ENCODE data around the gene COPZ2. TPM values are rescaled to one million over a fixed set of nuclear protein-coding genes. Genes with fewer than 3 reads are reported as not detected.

COPZ2 gene
- total and polyA plus RNA-seq, 9 of the 15 experiments (the other 6 are each of a cell fraction or from before 2014, with no cell fraction given): 0.22 to 0.49 TPM; not detected in 7

DNA sequence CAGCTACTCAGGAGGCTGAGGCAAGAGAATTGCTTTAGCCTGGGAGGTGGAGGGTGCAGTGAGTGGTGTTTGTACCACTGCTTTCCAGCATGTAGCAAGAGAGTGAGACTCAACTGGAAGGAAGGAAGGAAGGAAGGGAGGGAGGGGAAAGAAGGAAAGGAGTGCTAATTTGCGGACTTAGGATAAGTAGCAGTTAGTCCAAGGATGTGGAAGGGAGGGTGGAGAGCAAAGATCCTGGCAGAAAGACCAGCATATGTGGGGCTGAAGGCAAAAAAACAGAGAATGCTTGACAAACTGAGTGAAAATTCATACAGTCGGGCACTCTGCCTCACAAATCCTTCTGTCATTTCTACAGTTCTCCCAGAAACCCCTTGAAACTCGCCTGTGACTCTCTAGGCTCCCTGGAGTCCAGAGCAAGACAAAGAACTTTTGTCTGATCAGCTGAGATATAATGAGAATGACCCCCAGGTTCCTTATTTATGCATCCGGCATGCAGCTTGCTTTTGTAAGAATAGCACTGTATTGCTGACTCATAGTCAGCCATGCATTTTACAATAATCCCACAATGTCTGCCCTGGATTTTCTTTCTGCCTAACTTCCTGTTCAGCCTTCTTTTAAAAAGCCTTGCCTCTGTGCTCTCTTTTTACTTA lies 35.2 kb downstream of the COPZ2 start (continued):
- TF ChIP-seq, protein P1, sequence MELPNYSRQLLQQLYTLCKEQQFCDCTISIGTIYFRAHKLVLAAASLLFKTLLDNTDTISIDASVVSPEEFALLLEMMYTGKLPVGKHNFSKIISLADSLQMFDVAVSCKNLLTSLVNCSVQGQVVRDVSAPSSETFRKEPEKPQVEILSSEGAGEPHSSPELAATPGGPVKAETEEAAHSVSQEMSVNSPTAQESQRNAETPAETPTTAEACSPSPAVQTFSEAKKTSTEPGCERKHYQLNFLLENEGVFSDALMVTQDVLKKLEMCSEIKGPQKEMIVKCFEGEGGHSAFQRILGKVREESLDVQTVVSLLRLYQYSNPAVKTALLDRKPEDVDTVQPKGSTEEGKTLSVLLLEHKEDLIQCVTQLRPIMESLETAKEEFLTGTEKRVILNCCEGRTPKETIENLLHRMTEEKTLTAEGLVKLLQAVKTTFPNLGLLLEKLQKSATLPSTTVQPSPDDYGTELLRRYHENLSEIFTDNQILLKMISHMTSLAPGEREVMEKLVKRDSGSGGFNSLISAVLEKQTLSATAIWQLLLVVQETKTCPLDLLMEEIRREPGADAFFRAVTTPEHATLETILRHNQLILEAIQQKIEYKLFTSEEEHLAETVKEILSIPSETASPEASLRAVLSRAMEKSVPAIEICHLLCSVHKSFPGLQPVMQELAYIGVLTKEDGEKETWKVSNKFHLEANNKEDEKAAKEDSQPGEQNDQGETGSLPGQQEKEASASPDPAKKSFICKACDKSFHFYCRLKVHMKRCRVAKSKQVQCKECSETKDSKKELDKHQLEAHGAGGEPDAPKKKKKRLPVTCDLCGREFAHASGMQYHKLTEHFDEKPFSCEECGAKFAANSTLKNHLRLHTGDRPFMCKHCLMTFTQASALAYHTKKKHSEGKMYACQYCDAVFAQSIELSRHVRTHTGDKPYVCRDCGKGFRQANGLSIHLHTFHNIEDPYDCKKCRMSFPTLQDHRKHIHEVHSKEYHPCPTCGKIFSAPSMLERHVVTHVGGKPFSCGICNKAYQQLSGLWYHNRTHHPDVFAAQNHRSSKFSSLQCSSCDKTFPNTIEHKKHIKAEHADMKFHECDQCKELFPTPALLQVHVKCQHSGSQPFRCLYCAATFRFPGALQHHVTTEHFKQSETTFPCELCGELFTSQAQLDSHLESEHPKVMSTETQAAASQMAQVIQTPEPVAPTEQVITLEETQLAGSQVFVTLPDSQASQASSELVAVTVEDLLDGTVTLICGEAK (IDR thresholded peaks at IDR 0.05): no peak
- TF ChIP-seq, protein P1 (CRISPR knock-in tag; IDR thresholded peaks at IDR 0.05): no peak
- TF ChIP-seq, protein P2, sequence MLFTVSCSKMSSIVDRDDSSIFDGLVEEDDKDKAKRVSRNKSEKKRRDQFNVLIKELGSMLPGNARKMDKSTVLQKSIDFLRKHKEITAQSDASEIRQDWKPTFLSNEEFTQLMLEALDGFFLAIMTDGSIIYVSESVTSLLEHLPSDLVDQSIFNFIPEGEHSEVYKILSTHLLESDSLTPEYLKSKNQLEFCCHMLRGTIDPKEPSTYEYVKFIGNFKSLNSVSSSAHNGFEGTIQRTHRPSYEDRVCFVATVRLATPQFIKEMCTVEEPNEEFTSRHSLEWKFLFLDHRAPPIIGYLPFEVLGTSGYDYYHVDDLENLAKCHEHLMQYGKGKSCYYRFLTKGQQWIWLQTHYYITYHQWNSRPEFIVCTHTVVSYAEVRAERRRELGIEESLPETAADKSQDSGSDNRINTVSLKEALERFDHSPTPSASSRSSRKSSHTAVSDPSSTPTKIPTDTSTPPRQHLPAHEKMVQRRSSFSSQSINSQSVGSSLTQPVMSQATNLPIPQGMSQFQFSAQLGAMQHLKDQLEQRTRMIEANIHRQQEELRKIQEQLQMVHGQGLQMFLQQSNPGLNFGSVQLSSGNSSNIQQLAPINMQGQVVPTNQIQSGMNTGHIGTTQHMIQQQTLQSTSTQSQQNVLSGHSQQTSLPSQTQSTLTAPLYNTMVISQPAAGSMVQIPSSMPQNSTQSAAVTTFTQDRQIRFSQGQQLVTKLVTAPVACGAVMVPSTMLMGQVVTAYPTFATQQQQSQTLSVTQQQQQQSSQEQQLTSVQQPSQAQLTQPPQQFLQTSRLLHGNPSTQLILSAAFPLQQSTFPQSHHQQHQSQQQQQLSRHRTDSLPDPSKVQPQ (CRISPR knock-in tag; IDR thresholded peaks at IDR 0.05; ENCODE audit: borderline replicate concordance): no peak
- TF ChIP-seq TCF7 (IDR thresholded peaks at IDR 0.05; ENCODE audit: borderline replicate concordance) (no peak), ILK (tag; IDR thresholded peaks at IDR 0.05; ENCODE audit: borderline replicate concordance, low read depth) (no peak), TGIF2 (CRISPR knock-in tag; IDR thresholded peaks at IDR 0.05) (no peak), YY1 (IDR thresholded peaks at IDR 0.05; ENCODE audit: borderline replicate concordance in 1 of 3, control insufficient read depth in 1 of 3, extremely low read depth in 1 of 3, insufficient read depth in 3 of 3, insufficient read length in 1 of 3, insufficient replicate concordance in 2 of 3, low read depth in 1 of 3, low read length in 2 of 3) (peak in 1 of 3 experiments; percentile 80), HMG20A (CRISPR knock-in tag; conservative IDR thresholded peaks at IDR 0.05) (no peak), ZNF282 (CRISPR knock-in tag; IDR thresholded peaks at IDR 0.05) (no peak), NCOA6 (IDR thresholded peaks at IDR 0.05) (no peak), HCFC1 (IDR thresholded peaks at IDR 0.05; ENCODE audit: low read depth, low read length) (no peak), MYBL2 (IDR thresholded peaks at IDR 0.05; ENCODE audit: low read depth) (no peak), MYBL2 (CRISPR knock-in tag; IDR thresholded peaks at IDR 0.05; ENCODE audit: borderline replicate concordance) (no peak)
- TF ChIP-seq, protein P3, sequence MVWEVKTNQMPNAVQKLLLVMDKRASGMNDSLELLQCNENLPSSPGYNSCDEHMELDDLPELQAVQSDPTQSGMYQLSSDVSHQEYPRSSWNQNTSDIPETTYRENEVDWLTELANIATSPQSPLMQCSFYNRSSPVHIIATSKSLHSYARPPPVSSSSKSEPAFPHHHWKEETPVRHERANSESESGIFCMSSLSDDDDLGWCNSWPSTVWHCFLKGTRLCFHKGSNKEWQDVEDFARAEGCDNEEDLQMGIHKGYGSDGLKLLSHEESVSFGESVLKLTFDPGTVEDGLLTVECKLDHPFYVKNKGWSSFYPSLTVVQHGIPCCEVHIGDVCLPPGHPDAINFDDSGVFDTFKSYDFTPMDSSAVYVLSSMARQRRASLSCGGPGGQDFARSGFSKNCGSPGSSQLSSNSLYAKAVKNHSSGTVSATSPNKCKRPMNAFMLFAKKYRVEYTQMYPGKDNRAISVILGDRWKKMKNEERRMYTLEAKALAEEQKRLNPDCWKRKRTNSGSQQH (CRISPR knock-in tag; IDR thresholded peaks at IDR 0.05): no peak

Measured in K562 (cell line).